Activated naive CD4-positive, alpha-beta T cell treated with anti-CD3 and anti-CD28 coated beads for 36 hours (primary cell): ENCODE measurements around the gene RNF187. TPM values are rescaled to one million over a fixed set of nuclear protein-coding genes. Genes with fewer than 3 reads are reported as not detected.
A peak's percentile ranks its signal among the peaks of the same experiment; 100 is the strongest.

ENCODE experiments used
- CTCF ChIA-PET: fragments of 350-600 bp; sonication (Branson Sonifier 250); formaldehyde crosslinking; loops from one replicate; lab custom pipeline; 2021; ENCODE audit warnings: antibody characterized with exemption; lab: Charles Lee
- DNase-seq: peaks from one replicate; pipeline ENCODE4 v3.0.0-alpha.2; 2020
- H3K27ac Mint-ChIP-seq: one replicate; pipeline ENCODE4 v1.8.0; 2021; ENCODE audit warnings: mild to moderate bottlenecking, mixed read lengths
- H3K27me3 Mint-ChIP-seq: one replicate; pipeline ENCODE4 v1.8.0; 2021; ENCODE audit warnings: low read depth, mixed read lengths
- H3K36me3 Mint-ChIP-seq: one replicate; pipeline ENCODE4 v1.8.0; 2021; ENCODE audit warnings: low read depth, mixed read lengths
- H3K4me1 Mint-ChIP-seq: one replicate; pipeline ENCODE4 v1.8.0; 2021; ENCODE audit warnings: low read depth, mixed read lengths
- H3K4me3 Mint-ChIP-seq: one replicate; pipeline ENCODE4 v1.8.0; 2021; ENCODE audit warnings: mild to moderate bottlenecking, moderate library complexity, mixed read lengths
- H3K9me3 Mint-ChIP-seq: one replicate; pipeline ENCODE4 v1.8.0; 2021; ENCODE audit warnings: mixed read lengths
- intact Hi-C: fragments of 100-400 bp; cut with micrococcal nuclease; formaldehyde crosslinking; loops from one replicate; pipeline ENCODE4 v1.15.1; 2023
- total RNA-seq, 2 experiments: library from RNA; stranded (reverse); gene quantifications; one replicate each; pipeline ENCODE4 v1.2.3, GENCODE V29; 2021

Gene RNF187
- total RNA-seq, 2 experiments from 2014 or later = 112 to 116 TPM

DNA sequence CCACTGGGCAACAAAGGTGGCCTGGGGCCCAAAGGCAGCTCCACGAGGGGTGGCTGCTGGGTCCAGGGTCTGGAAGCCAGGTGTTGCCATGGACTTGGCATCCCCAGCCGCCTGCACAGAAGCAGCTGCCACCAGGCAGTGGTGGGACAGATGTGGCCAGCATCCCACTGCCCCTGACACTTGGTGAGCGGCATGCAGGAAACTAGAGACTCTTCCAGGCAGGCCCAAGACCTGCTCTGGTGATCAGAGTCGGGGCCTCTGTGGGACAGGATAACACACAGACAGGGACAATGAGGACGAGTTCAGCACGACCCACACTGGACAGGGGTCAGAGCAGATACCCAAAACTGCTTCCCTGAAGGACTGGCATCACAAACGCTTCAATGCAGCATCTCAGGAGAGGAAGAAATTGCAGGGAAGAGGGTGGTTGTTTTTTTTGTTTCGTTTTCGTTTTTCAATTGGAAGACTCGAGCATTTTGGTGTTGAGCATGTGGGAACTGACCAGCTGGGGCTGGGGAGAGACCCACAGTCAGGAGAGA is 34.1 kb upstream of the RNF187 start:
- peaks cover 1% of the 10 kb centered on the region for H3K36me3 Mint-ChIP-seq
- no peaks in the 10 kb centered on the region for H3K9me3 Mint-ChIP-seq
- DNase-seq = no peak
- H3K4me1 Mint-ChIP-seq = peaks cover 13% of the 10 kb centered on the region
- H3K27me3 Mint-ChIP-seq = no peaks in the 10 kb centered on the region
- no peak overlapping the region for H3K27ac Mint-ChIP-seq
- intact Hi-C loops = no loop called here
- no peak overlapping the region for H3K4me3 Mint-ChIP-seq
- CTCF ChIA-PET = no interaction called here

DNA sequence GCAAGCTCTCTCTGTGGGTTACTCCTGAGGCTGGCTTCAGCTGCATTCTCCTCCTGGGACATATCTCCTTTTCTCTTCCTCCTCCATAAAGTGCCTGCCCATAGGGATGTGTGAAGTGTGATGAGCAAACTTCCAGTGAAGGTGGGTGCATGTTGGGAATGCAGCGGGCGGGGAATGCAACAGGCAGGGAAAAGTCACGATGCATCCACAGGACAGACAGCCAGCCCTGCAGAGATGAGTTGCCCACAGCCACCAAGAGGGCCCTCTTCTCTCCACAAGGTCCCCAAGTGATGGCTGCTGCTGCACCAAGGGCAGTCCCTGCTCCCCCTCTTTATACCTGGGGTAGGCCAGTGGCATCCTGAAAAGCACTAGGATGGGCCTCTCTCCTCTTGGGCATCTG is 33.6 kb upstream of the RNF187 start:
- Mint-ChIP-seq H3K27ac (no peak overlapping the region), H3K36me3 (peaks cover 1% of the 10 kb centered on the region), H3K4me3 (no peak overlapping the region), H3K4me1 (peaks cover 13% of the 10 kb centered on the region), H3K27me3 (peaks cover 1% of the 10 kb centered on the region), H3K9me3 (no peaks in the 10 kb centered on the region)
- no peak for DNase-seq
- intact Hi-C loops = no loop called here
- CTCF ChIA-PET = no interaction called here

DNA sequence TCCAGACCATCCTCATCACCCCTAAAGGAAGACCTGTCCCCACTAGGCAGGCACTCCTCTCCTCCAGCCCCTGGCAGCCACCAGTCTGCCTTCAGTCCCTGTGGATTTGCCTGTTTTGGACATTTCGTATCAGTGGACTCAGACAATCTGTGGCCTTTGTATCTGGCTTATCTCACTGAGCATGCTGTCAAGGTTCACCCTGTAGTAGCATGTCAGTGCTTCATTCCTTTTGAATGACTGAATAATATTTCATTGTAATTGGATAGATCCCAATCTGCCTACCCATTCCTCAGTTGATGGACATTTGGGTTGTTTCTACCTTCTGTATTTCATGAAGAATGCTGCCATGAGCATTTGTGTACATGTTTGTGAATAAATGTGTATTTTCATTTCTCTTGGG is 32.9 kb upstream of the RNF187 start:
- H3K27me3 Mint-ChIP-seq = peaks cover 1% of the 10 kb centered on the region
- no peaks in the 10 kb centered on the region for H3K9me3 Mint-ChIP-seq
- CTCF ChIA-PET = interaction anchor here (1.5 kb wide), 1 partner anchor 48 kb away, joined by 5 read pairs; the partner anchor contains the start of gene TRIM11
- intact Hi-C loops = no loop called here
- H3K4me1 Mint-ChIP-seq = peaks cover 14% of the 10 kb centered on the region
- H3K36me3 Mint-ChIP-seq = peaks cover 1% of the 10 kb centered on the region
- H3K4me3 Mint-ChIP-seq = no peak overlapping the region
- no peak for DNase-seq
- no peak overlapping the region for H3K27ac Mint-ChIP-seq

DNA sequence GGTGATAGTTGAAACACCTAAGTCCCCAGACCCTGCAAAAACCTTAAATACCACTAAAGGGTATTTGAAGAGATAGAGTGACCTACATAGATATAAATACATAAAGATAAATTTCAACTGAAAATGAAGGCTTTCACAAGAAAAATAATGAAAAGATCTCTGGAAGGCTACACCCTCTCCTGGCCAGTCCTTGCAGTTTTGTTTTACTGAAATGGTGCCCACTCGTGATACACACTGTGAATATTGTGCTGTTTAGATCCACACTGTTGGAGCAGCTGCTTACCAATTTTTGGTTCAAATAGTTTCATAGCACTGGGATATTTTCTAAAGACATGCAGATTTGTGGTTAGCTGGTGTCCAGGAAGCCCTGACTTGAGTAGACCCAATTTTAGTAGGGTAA is 31.5 kb upstream of the RNF187 start:
- Mint-ChIP-seq H3K36me3 (peaks cover 1% of the 10 kb centered on the region), H3K9me3 (no peaks in the 10 kb centered on the region), H3K27me3 (peaks cover 1% of the 10 kb centered on the region), H3K27ac (no peak overlapping the region), H3K4me1 (peaks cover 21% of the 10 kb centered on the region), H3K4me3 (peak overlapping the region; percentile 5)
- CTCF ChIA-PET = interaction anchor here (1.5 to 1.9 kb wide), 2 partner anchors 18 to 50 kb away, joined by 4 to 5 read pairs; partner anchors contain the start of gene TRIM11
- intact Hi-C loops = no loop called here
- no peak for DNase-seq

DNA sequence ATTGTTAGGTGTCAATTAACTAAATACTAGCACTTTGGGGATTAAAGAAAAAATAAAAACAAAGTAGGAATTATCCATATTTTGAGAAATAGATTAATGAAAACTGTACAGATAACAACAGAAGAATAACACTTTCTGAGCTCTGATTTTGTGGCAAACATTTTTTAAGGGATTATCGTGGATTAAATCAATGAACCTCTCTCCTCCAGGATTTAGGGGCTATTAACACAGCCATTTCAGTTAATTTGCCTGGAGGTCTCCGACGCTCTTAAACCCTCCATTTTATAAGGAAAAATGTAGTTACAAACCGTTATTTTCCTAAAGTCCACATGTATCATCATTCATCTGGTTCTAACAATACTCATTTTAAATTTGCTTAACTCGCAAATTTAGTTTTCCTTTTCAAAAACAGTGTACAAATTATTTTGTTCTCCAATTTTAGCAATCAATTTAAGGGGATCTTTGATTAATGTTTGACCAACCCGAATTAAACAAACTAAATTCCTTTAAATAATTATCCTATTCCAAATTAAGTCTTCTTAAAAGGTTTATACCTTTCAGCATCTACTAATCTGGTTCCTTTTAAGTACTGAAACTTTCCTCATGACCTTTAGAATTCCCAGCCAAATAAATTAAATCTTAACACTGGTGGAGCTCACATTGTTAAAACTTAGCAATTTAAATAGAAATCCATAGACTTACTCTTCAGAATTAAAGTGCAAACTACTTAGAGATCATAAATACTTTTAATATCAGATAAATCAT is 30.7 kb upstream of the RNF187 start:
- peaks cover 2% of the 10 kb centered on the region for H3K27me3 Mint-ChIP-seq
- H3K36me3 Mint-ChIP-seq = peaks cover 3% of the 10 kb centered on the region
- H3K4me3 Mint-ChIP-seq = peak overlapping the region; percentile 95
- CTCF ChIA-PET = interaction anchor here (0.5 to 1.9 kb wide), 2 partner anchors 17 to 276 kb away, joined by 3 to 4 read pairs; no protein-coding TSS in a partner anchor
- H3K4me1 Mint-ChIP-seq = peaks cover 24% of the 10 kb centered on the region
- H3K27ac Mint-ChIP-seq = no peak overlapping the region
- DNase-seq = no peak
- H3K9me3 Mint-ChIP-seq = no peaks in the 10 kb centered on the region
- intact Hi-C loops = loop anchor here (1.0 kb wide), 7 partner anchors 9 to 316 kb away; partner anchors contain the start of gene GUK1

DNA sequence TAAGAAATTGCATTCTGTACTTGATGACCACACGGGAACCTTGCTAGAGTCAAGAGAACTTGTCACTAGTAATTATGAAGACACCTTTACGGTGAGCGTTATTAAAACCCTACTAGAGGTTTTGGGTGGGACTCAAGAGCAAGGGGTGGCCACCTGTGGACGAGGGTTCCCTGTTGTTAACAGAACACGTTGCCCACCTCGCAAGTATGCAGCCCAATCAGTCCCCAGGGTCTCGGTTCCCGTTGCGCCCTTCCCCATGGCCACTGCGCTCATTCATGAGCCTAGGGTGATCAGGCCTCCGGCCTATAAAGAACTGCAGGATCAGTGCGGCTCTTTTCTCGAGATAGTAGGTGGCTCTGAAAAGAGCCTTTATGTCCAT is 30.2 kb upstream of the RNF187 start:
- CTCF ChIA-PET = interaction anchor here (0.6 to 2.9 kb wide), 5 partner anchors 16 to 96 kb away, joined by 3 to 14 read pairs (median 4); partner anchors contain the start of gene RNF187
- Mint-ChIP-seq H3K4me3 (peak overlapping the region; percentile 95), H3K27ac (peak overlapping the region; percentile 97), H3K27me3 (peaks cover 5% of the 10 kb centered on the region), H3K9me3 (no peaks in the 10 kb centered on the region), H3K36me3 (peaks cover 3% of the 10 kb centered on the region), H3K4me1 (peaks cover 28% of the 10 kb centered on the region)
- DNase-seq = no peak
- intact Hi-C loops = loop anchor here (1.0 kb wide), 7 partner anchors 8 to 317 kb away; partner anchors contain the start of gene GUK1

DNA sequence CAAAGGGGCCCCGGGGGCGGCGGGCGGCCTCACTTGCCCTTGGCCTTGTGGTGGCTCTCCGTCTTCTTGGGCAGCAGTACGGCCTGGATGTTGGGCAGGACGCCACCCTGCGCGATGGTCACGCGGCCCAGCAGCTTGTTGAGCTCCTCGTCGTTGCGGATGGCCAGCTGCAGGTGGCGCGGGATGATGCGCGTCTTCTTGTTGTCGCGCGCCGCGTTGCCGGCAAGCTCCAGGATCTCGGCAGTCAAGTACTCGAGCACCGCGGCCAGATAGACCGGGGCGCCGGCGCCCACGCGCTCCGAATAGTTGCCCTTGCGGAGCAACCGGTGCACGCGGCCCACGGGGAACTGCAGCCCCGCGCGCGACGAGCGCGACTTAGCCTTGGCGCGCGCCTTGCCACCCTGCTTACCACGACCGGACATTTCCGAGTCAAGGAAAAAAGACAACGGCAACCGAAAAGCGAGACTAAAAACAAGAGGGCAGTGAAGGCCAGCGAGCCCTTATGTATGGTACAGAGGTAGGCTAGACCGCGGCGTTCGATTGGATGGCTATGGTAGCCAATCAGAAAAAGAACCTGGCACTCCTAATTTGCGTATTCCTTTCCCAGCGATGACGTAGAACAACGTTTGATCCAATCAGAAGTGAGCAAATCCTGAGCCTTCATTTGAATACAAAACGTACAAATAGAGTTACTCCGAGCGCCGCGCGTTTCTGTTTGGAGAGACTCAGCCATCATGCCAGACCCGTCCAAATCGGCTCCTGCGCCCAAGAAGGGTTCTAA is 29.6 kb upstream of the RNF187 start:
- CTCF ChIA-PET = interaction anchor here (0.6 to 2.9 kb wide), 8 partner anchors 15 to 97 kb away, joined by 3 to 14 read pairs (median 4); partner anchors contain the start of gene RNF187
- H3K9me3 Mint-ChIP-seq = no peaks in the 10 kb centered on the region
- peak overlapping the region; percentile 95 for H3K4me3 Mint-ChIP-seq
- peaks cover 7% of the 10 kb centered on the region for H3K27me3 Mint-ChIP-seq
- H3K4me1 Mint-ChIP-seq = peaks cover 32% of the 10 kb centered on the region
- H3K27ac Mint-ChIP-seq = peak overlapping the region; percentile 97
- peak; percentile 93 for DNase-seq
- intact Hi-C loops = loop anchor here (1.0 to 2.0 kb wide), 9 partner anchors 8 to 375 kb away; partner anchors contain the start of genes ARF1 and GUK1
- H3K36me3 Mint-ChIP-seq = peaks cover 3% of the 10 kb centered on the region

DNA sequence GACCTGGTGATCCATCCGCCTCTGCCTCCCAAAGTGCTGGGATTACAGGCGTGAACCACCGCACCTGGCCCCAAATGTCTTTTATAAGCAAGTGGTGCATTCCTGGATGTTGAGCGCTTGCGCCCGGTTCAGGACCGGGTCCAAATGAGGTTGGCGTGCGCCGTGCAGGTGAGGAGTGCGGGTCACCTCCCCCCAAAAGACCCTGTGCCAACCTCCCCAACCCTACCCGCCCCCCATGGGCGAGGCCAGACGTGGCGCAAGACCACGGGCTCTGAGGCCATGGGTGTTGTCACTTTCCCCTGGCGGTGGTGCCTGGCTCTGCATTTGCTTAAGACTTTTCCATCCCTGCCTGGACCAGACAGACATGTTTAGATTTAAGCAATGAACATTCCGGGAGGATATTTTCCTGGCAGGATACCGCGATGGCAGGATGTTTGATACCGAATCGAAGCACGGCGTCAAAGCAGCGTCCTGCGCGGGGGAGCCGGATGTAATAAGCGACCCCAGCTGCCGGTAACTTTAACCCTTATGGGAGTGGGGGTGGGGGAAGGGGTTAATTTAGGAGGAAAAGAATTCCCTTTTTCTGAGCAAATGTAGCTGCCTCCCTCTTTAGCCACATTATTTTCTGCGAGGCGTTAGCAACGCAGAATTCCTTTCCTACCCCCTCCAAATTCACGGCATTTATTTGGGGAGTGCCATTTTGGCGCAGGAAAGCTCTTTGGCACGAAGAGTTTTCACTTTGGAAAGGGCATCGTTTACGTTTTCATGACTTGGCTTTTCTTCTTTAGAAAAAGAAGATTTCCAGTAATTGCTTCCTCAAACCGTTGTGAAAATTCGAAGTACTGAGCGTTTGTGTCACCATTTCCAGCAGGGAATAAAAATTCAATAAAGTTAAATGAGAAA is 27.8 kb upstream of the RNF187 start:
- Mint-ChIP-seq H3K9me3 (no peaks in the 10 kb centered on the region), H3K27me3 (peaks cover 8% of the 10 kb centered on the region), H3K4me1 (peaks cover 40% of the 10 kb centered on the region), H3K4me3 (peak overlapping the region; percentile 95), H3K27ac (peak overlapping the region; percentile 97), H3K36me3 (peaks cover 3% of the 10 kb centered on the region)
- intact Hi-C loops = loop anchor here (2.0 kb wide), 2 partner anchors 183 to 377 kb away; partner anchors contain the start of gene ARF1
- CTCF ChIA-PET = interaction anchor here (0.6 to 2.9 kb wide), 10 partner anchors 13 to 670 kb away, joined by 3 to 14 read pairs (median 4); partner anchors contain the start of gene RNF187
- peak; percentile 81 for DNase-seq

DNA sequence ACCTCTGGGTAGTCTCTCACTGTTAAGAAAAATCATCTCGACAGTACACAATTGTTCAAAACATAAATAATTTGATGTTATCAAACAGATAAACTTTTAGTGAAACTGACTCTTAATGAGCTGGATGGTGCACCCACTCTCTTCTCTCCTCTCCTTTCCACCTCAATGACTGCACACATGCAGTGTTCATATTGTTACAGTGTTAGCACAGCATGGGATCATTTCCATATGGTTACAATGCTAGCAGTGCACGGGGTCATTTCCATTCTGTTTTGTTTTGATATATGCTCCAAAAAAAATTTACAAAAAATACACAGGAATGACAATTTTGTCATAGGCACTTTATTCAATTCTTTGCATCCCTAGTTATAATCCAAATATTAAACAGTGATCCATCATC is 26.4 kb upstream of the RNF187 start:
- Mint-ChIP-seq H3K4me1 (peaks cover 47% of the 10 kb centered on the region), H3K9me3 (no peaks in the 10 kb centered on the region), H3K36me3 (peaks cover 3% of the 10 kb centered on the region), H3K4me3 (no peak overlapping the region), H3K27ac (no peak overlapping the region), H3K27me3 (peaks cover 8% of the 10 kb centered on the region)
- intact Hi-C loops = no loop called here
- DNase-seq = no peak
- CTCF ChIA-PET = interaction anchor here (0.7 to 1.1 kb wide), 2 partner anchors 16 to 28 kb away, joined by 3 to 4 read pairs; no protein-coding TSS in a partner anchor

DNA sequence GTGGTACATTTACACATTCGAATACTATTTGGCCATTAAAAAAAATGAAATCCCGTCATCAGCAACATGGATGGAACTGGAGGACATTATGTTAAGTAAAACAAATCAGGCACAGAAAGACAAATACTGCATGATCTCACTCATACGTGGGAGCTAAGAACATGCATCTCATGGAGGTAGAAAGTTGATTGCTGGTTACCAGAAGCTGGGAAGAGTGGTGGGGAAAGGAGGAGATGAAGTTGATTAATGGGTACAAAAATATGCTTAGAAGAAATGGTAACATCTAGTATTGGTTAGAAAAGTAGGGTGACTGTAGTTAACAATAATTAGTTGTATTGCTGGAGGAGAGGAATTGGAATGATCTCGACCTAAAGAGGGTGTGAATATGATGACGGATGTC is 24.6 kb upstream of the RNF187 start:
- Mint-ChIP-seq H3K9me3 (no peaks in the 10 kb centered on the region), H3K27me3 (peaks cover 11% of the 10 kb centered on the region), H3K4me3 (peak overlapping the region; percentile 91), H3K36me3 (peaks cover 2% of the 10 kb centered on the region), H3K4me1 (peaks cover 39% of the 10 kb centered on the region), H3K27ac (peak overlapping the region; percentile 94)
- no peak for DNase-seq
- intact Hi-C loops = loop anchor here (2.0 kb wide), 1 partner anchor 84 kb away; no protein-coding TSS in a partner anchor
- CTCF ChIA-PET = interaction anchor here (0.9 to 1.4 kb wide), 2 partner anchors 9 to 24 kb away, joined by 5 to 6 read pairs; no protein-coding TSS in a partner anchor
